Measurements from ENCODE around the gene IGFBPL1. TPM values are rescaled to one million over a fixed set of nuclear protein-coding genes. Genes with fewer than 3 reads are reported as not detected.
A peak's percentile ranks its signal among the peaks of the same experiment; 100 is the strongest.

Gene IGFBPL1
- polyA plus RNA-seq, 1 donor from 2014 or later, result not detected

DNA sequence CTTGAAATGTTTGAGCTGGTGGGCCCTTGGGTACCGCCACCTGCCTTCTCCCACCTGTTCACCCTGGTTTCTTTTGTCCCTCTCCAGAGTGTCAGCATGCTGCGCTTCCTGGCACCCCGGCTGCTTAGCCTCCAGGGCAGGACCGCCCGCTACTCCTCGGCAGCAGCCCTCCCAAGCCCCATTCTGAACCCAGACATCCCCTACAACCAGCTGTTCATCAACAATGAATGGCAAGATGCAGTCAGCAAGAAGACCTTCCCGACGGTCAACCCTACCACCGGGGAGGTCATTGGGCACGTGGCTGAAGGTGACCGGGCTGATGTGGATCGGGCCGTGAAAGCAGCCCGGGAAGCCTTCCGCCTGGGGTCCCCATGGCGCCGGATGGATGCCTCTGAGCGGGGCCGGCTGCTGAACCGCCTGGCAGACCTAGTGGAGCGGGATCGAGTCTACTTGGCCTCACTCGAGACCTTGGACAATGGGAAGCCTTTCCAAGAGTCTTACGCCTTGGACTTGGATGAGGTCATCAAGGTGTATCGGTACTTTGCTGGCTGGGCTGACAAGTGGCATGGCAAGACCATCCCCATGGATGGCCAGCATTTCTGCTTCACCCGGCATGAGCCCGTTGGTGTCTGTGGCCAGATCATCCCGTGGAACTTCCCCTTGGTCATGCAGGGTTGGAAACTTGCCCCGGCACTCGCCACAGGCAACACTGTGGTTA, 28.4 kb downstream of the IGFBPL1 start:
- Mint-ChIP-seq H3K4me3 (peak overlapping the region in 1 of 4 donors; percentile 28), H3K4me1 (peaks cover 11 to 15% (median 11%) of the 10 kb centered on the region in 3 donors), H3K9me3 (no peaks in the 10 kb centered on the region), H3K27ac (no peak overlapping the region), H3K36me3 (peaks cover 18% of the 10 kb centered on the region), H3K27me3 (no peaks in the 10 kb centered on the region)

DNA sequence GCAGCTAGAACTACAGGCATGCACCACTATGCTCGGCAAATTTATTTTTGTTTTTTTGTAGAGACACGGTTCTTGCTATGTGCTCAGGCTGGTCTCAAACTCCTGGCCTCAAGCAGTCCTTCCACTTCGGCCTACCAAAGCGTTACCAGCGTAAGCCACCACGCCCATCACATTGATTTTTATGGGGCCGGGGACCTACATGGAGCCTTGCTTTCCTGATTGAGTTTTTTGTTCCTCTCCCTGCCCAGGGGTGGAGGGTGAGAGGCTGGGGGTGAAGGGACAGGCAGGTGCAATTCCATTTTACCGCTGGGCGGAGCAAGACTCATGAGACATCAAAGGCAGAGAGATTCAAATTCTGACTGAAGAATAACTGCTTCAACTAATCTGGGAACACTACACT, 29.8 kb downstream of the IGFBPL1 start:
- Mint-ChIP-seq H3K4me1 (peaks cover 10 to 15% (median 11%) of the 10 kb centered on the region in 3 donors), H3K27me3 (peaks cover 2% of the 10 kb centered on the region), H3K9me3 (no peaks in the 10 kb centered on the region), H3K27ac (no peak overlapping the region), H3K4me3 (peak overlapping the region in 2 of 4 donors; percentile 47 to 67), H3K36me3 (peaks cover 16% of the 10 kb centered on the region)

DNA sequence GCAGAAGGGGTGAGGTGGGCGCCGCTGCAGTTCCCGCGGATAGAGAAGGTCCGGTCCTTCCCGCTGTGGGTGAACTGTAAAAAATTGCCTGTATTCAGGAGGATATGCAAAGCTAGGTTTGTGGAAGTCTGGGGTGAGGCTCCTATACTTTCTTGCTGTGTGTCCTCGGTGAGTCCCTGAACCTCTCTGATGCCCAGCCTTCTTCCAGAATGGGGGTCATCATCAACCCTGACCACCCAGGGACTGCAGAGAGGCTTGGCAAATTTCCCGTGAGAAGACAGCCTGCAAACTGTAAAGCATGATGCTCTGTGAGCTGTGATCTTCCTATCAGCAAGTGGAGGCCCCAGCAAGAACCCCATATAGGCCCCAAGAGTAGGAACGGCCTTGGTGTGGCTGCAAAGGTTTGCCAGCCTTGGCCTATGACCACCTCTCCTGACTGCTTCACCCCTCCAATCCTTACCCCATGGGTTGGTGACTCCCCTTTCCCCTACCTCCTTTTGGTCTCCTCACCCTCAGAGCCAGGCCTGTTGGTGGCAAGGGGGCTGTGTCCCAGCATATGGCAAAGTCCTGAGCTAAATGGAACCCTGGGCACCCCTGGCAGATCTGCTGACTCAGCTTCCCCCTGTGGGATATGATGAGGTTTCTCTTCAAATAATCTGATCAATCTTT, 31.0 kb downstream of the IGFBPL1 start:
- Mint-ChIP-seq H3K36me3 (peaks cover 15% of the 10 kb centered on the region), H3K9me3 (no peaks in the 10 kb centered on the region), H3K27me3 (peaks cover 2% of the 10 kb centered on the region), H3K27ac (peak overlapping the region in 1 of 3 donors; percentile 73), H3K4me1 (peaks cover 11 to 15% (median 14%) of the 10 kb centered on the region in 3 donors), H3K4me3 (peak overlapping the region; percentile 91 to 98 (median 96))

DNA sequence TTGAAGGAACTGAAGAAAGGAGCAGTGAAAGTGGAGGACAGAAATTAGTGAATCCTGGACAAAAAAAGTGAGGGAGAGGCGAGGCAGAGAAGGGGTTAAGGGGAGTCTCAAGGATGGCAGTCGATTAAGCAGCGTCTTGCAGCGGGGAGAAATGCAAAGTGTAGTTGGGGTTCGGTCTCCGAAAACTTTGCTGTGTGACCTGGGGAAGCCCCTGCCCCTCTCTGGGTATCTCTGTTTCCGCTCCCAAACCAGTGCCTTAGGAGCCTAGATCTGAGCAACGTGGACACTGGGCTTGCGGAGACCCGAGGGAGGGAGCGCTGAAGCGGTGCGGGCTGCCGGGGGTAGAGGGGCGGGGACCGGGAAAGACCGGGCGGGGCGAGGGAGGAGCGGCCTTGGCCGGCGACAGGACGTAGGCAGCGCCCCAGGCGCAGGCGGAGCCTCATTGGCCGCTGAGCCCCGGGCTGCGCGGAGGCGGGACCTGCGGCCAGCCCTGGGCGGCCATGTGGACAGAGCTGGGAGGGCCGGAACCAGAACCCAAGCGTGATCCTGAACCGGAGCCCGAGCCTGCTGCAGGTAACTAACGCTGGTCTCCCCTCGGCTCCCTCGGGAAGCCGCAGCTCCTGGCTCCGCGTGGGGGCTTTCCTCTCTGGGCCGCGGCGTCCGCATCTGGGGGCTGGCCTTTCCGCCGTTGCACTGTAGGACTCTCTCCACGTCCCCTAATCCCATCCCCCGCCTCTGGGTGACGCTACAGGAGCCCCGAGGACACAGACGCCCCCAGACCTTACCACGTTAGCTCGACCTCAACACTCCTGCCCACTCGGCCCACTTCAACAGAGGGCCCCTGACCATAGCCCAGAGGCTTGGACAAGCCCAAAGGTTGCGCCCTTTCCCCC, 31.8 kb downstream of the IGFBPL1 start, which contains the start of gene ALDH1B1:
Gene ALDH1B1, plus strand, starts transcription at position 468 of the 893 bp plus-strand sequence. CDS start 3,047 bp downstream, outside the sequence.
- Mint-ChIP-seq H3K4me3 (peak within 1 kb of the TSS; percentile 91 to 98 (median 96)), H3K36me3 (peaks cover 10% of the 10 kb centered on the region), H3K27me3 (peaks cover 2% of the 10 kb centered on the region), H3K9me3 (no peaks in the 10 kb centered on the region), H3K27ac (peak within 1 kb of the TSS in 1 of 3 donors; percentile 94), H3K4me1 (peaks cover 11 to 15% (median 14%) of the 10 kb centered on the region in 3 donors)

DNA sequence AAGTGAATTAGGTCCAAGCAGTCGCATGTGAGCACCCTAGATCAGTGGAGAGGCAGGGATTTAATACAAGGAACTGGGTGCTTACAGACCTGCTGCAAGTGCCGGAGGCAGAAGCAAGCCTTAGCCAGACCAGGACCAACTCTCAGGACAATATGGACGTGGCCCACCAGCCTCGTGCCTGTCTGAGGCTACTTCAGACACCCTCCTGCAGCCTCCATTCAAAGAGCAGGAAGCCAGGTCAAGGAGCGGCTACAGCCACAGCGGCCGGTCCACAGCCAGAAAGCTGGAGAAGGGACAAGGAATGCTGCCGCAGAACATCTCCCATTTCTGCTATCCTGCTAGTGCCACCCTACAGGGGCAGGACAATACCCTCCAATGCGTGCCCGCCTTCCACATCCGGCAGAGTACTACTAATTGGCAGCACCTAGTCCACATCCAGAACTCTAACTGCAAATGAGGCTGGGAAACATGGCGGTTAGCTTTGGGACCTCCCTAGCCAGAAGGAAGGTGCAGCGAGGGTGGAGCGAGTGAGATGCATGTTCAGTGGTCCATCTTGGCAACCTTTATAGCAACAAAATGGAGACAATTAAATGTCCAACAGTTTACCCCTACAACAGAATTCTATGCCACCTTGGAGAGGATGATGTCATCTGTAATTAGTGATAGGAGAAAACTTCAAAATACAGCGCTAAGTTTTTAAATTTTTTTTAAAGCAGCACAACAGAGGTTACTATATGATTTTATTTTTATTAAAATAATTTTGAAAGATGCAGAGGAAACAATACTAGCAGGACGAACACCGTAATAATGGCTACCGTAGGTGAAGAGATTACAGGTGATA, 32.8 kb downstream of the IGFBPL1 start:
- H3K36me3 Mint-ChIP-seq, result peaks cover 3% of the 10 kb centered on the region
- H3K9me3 Mint-ChIP-seq, result no peaks in the 10 kb centered on the region
- peaks cover 2% of the 10 kb centered on the region for H3K27me3 Mint-ChIP-seq
- peak overlapping the region in 2 of 3 donors; percentile 9 to 94 for H3K27ac Mint-ChIP-seq
- peaks cover 11 to 15% (median 14%) of the 10 kb centered on the region in 3 donors for H3K4me1 Mint-ChIP-seq
- H3K4me3 Mint-ChIP-seq, result peak overlapping the region; percentile 91 to 98 (median 96)

DNA sequence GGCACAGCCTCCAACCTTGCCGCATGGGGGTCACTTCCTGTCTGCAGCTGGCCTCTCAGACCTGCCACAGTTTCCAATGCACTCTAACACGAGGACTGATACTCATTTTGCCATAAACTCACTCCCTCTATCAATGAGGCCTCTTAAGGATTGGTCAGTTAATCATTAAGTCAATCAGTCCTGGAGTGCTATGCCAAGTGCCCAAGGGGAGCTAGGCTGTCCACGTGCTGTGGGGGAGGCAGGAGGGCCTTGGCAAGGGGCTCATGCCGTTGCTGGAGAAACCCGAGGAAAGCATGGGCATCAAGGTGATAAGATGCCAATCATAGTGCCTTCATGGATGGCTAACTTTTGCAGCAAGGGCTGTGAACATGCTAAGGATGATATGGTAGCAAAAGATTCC, 33.4 kb downstream of the IGFBPL1 start:
- Mint-ChIP-seq H3K4me1 (peaks cover 11 to 15% (median 14%) of the 10 kb centered on the region in 3 donors), H3K27ac (peak overlapping the region in 1 of 3 donors; percentile 9)

DNA sequence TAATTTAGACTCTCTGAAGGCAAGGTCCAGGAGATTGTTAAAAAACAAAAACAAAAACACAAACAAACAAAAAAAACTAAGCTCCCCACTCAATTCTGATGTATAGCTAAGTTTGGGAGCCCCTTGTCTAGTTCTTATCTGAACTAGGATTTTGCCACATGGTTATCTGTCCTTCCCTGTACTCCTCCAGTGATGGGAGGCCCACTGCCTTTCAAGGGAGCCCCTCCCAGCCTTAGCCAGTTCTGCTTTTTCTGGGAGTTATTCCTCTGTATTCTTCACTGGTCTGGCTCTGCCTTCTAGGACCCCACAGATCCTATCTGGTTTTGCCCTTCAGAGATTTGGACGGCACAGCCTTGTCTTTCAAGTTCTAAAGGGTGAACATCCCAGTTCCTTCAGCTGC, 33.8 kb downstream of the IGFBPL1 start:
- Mint-ChIP-seq H3K27ac (no peak overlapping the region), H3K4me3 (peak overlapping the region in 2 of 4 donors; percentile 85 to 91), H3K36me3 (no peaks in the 10 kb centered on the region), H3K27me3 (peaks cover 2% of the 10 kb centered on the region), H3K9me3 (peaks cover 0 to 3% (median 0%) of the 10 kb centered on the region in 3 donors), H3K4me1 (peaks cover 11 to 15% (median 14%) of the 10 kb centered on the region in 3 donors)

More for the DNA sequence above, 33.4 kb downstream of the IGFBPL1 start:
- Mint-ChIP-seq H3K9me3 (no peaks in the 10 kb centered on the region), H3K4me3 (peak overlapping the region in 2 of 4 donors; percentile 85 to 91), H3K36me3 (no peaks in the 10 kb centered on the region), H3K27me3 (peaks cover 2% of the 10 kb centered on the region)

DNA sequence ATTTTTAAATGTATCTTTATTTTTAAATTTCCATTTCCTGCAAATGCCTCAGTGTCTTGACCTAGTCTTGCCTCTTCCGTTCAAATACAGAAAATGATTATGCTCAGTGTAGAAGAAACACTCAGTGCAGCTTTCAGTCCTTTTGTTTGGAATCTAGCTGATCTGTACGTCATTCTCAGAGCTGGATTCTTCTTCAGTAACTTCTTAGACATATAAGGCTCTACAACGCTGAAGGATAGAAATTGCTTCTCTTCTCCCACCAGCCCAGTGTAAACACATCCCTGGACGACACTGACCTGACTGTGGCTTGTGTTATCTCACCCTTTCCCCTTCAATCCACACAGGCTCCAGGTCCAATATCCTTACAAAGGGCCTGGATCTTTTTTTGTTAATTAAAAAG, 34.9 kb downstream of the IGFBPL1 start:
- Mint-ChIP-seq H3K4me3 (no peak overlapping the region), H3K4me1 (peaks cover 11 to 14% (median 11%) of the 10 kb centered on the region in 3 donors), H3K27ac (no peak overlapping the region), H3K27me3 (peaks cover 8% of the 10 kb centered on the region), H3K36me3 (no peaks in the 10 kb centered on the region), H3K9me3 (peaks cover 3 to 6% (median 3%) of the 10 kb centered on the region in 3 donors)

DNA sequence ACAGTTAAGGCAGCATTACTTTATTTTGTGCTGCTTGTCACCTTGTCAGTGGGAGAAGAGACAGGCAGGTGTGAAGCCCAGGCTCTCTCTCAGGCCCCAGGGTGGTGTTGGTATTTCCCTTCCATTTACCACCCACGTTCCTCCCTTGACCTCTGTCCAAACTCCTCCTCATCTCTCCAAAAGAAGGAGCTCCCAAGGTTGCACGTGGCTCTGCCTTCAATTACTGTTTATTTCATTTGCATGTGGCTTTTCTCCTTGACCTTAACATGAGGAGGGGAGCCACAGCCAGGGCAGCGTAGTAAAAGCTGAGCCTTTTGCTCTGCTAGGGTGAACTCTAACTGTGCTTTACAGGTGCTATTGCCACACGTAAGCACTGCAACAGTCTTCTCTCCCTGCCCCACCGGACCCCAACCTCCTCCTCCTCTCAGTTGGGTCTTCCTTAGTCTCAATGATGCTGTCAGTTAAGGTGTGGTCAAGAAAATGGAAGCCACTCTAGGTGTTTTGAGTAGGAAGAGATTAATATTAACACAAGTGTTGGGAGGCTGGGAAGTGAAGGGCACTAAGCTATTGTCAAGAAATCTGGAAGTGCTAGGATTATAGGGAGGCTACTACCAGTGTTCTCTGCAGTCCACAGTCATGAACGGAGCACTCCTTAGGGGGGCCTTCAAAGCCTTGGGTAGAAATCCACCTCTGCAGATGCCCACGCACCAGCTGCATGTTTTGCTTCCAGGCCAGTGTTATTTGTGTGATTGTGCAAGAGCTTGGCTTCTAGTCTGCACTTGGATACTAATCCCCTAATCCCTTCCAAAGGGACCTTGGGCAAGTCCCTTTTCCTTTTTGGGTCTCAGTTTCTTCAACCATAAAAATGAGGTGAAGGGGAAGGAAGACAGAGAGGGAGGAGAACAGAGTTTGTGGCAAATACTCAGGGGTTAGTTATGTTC, 35.7 kb downstream of the IGFBPL1 start:
- no peak overlapping the region for H3K4me3 Mint-ChIP-seq
- peaks cover 8% of the 10 kb centered on the region for H3K27me3 Mint-ChIP-seq
- H3K27ac Mint-ChIP-seq, result no peak overlapping the region
- H3K9me3 Mint-ChIP-seq, result peaks cover 3 to 6% (median 4%) of the 10 kb centered on the region in 3 donors
- no peaks in the 10 kb centered on the region for H3K36me3 Mint-ChIP-seq
- peaks cover 7 to 10% (median 8%) of the 10 kb centered on the region in 3 donors for H3K4me1 Mint-ChIP-seq

DNA sequence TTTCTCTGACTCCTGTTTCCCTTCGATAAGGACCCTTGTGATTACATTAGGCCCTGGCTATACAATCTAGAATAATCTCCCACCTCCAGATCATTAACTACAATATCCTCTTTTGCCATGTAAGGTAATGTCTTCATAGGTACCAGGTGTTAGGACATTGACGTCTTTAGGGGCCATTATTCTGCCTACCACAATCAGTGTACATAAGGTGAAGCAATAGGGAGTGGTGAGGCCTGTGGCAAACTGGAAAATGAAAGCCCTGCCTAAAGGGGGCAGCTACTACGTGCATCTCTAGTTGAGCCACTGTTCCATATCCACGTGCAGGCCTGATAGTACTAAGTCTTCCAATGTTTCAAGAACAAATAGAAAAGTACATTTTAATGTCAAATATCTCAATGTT, 36.5 kb downstream of the IGFBPL1 start:
- Mint-ChIP-seq H3K36me3 (no peaks in the 10 kb centered on the region), H3K4me1 (peaks cover 0 to 8% (median 4%) of the 10 kb centered on the region in 3 donors), H3K4me3 (no peak overlapping the region), H3K27ac (no peak overlapping the region), H3K9me3 (peaks cover 3 to 6% (median 4%) of the 10 kb centered on the region in 3 donors), H3K27me3 (peaks cover 8% of the 10 kb centered on the region)

DNA sequence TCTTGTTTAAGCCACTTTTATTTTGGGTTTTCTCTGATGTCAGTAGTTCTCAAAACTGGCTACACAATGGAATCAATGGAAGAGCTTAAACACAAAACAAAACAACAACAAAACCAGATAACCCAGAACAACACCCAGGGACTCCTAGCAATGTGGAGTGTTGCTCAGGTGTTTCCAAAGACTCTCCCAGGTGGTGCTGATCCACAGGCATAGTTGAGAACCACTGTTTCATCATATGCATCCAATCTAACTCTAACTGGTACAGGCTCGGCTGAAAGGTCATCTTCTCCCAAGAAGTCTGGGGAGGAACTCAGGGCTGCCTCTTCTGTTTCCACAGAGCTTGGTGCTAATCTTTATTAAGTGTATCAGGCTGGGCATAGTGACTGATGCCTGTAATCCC, 37.2 kb downstream of the IGFBPL1 start:
- H3K27me3 Mint-ChIP-seq, result peaks cover 8% of the 10 kb centered on the region
- H3K27ac Mint-ChIP-seq, result no peak overlapping the region
- no peak overlapping the region for H3K4me3 Mint-ChIP-seq
- no peaks in the 10 kb centered on the region for H3K36me3 Mint-ChIP-seq
- H3K4me1 Mint-ChIP-seq, result peaks cover 0 to 5% (median 1%) of the 10 kb centered on the region in 3 donors
- peaks cover 3 to 6% (median 4%) of the 10 kb centered on the region in 3 donors for H3K9me3 Mint-ChIP-seq

DNA sequence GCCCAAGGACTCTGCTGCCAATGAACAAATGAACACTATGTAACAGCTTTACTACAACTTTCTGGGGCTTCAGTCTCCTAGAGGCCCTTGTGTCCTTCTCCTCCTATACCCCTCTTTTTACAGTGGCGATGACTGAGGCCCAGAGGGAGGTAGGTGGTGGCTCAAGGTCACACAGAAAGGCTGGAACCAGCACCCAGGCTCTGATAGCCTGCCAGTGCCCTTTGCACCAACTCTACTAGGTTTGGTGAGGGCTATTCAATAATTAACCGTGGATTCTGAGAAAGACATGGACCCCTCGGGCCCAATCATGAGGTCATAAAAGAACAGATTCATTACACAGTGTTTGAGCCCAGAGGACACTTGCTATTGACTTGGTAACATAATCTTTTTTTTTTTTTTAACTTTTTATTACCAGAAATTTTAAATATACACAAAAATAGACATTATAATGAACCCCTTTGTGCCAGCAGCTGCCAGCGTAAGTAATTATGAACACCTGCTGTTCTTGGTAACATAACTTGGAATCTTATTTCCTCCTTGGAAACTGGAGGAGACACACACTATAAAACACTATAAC, 37.8 kb downstream of the IGFBPL1 start:
- H3K36me3 Mint-ChIP-seq, result no peaks in the 10 kb centered on the region
- peaks cover 0 to 4% (median 0%) of the 10 kb centered on the region in 3 donors for H3K4me1 Mint-ChIP-seq
- no peak overlapping the region for H3K4me3 Mint-ChIP-seq
- peaks cover 3 to 6% (median 4%) of the 10 kb centered on the region in 3 donors for H3K9me3 Mint-ChIP-seq
- no peak overlapping the region for H3K27ac Mint-ChIP-seq
- peaks cover 8% of the 10 kb centered on the region for H3K27me3 Mint-ChIP-seq

DNA sequence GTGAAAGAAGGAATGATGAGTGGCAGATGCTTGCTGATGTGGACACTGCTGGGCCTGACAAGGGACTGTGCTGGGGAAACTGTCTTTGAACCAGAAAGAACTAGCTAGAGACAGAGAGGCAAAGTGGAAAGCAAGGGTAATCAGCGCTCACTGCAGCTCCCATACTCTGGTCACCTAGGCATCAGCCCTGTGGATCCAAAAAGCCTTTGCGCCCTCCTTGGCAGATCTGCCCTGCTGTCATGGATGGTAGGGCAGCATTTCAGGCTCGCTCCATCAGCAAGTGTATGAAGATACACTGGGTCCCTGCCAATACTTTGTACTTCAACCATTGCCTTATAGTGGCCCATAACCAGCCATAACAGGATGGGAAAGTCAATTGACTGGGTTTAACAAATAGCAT, 38.4 kb downstream of the IGFBPL1 start:
- H3K4me3 Mint-ChIP-seq, result no peak overlapping the region
- H3K27ac Mint-ChIP-seq, result no peak overlapping the region
- no peaks in the 10 kb centered on the region for H3K36me3 Mint-ChIP-seq
- H3K27me3 Mint-ChIP-seq, result peaks cover 8% of the 10 kb centered on the region
- H3K4me1 Mint-ChIP-seq, result peaks cover 0 to 4% (median 0%) of the 10 kb centered on the region in 3 donors
- peaks cover 3 to 6% (median 4%) of the 10 kb centered on the region in 3 donors for H3K9me3 Mint-ChIP-seq

Measured in IgD-negative memory B cell (primary cell).